Natural killer cell treated with Interleukin-12 subunit alpha and Interleukin-12 subunit beta and Interleukin-15 and Interleukin-18, amount 100 ng/mL, for 72 hours (primary cell): ENCODE results near the gene PHACTR2. TPM values are rescaled to one million over a fixed set of nuclear protein-coding genes. Genes with fewer than 3 reads are reported as not detected.

Experiments
- ATAC-seq, 2 donors: fragments of 150-1000 bp; cut with Tn5 transposase in 1 of 2; sonication (Bioruptor Pico), chemical (Tn5 transposase) in 1 of 2; 2 replicates each; pipeline ENCODE4 v1.10.0; 2021
- DNase-seq: peaks from one replicate; pipeline ENCODE4 v3.0.0; 2022; ENCODE audit warnings: low spot score
- H3K27ac Mint-ChIP-seq, 2 donors: 1 replicate in 1 of 2; 2 replicates in 1 of 2; pipeline ENCODE4 v1.8.0; 2022; ENCODE audit warnings: mixed read lengths in 2 of 2, mild to moderate bottlenecking in 1 of 2, moderate library complexity in 1 of 2
- H3K27me3 Mint-ChIP-seq, 2 donors: 1 replicate in 1 of 2; 2 replicates in 1 of 2; pipeline ENCODE4 v1.8.0; 2022; ENCODE audit warnings: mixed read lengths in 2 of 2
- H3K36me3 Mint-ChIP-seq: one replicate; pipeline ENCODE4 v1.8.0; 2022; ENCODE audit warnings: mixed read lengths
- H3K4me1 Mint-ChIP-seq, 2 donors: 1 replicate in 1 of 2; 2 replicates in 1 of 2; pipeline ENCODE4 v1.8.0; 2022; ENCODE audit warnings: low read depth in 2 of 2, mixed read lengths in 2 of 2, mild to moderate bottlenecking in 1 of 2
- H3K4me3 Mint-ChIP-seq: one replicate; pipeline ENCODE4 v1.8.0; 2022; ENCODE audit warnings: mixed read lengths
- H3K9me3 Mint-ChIP-seq: 2 replicates; pipeline ENCODE4 v1.8.0; 2022; ENCODE audit warnings: mixed read lengths
- total RNA-seq, 2 donors: library from RNA; stranded (reverse); gene quantifications; one replicate each; pipeline ENCODE4 v1.2.3, GENCODE V29; 2022

The PHACTR2 gene
- total RNA-seq, 2 donors from 2014 or later = 19.9 to 23.6 TPM

- H3K4me1 Mint-ChIP-seq = peaks cover 17 to 30% of the 10 kb centered on the region in 2 donors
- no peaks in the 10 kb centered on the region for H3K9me3 Mint-ChIP-seq
- H3K4me3 Mint-ChIP-seq = no peak overlapping the region
- ATAC-seq (no peak), DNase-seq (no peak)
- no peaks in the 10 kb centered on the region for H3K27me3 Mint-ChIP-seq
- no peak overlapping the region for H3K27ac Mint-ChIP-seq
- H3K36me3 Mint-ChIP-seq = no peaks in the 10 kb centered on the region
Observed at GRCh38 chr6:143697076-143697800, 19.5 kb downstream of the PHACTR2 start.

- Mint-ChIP-seq H3K9me3 (no peaks in the 10 kb centered on the region), H3K4me3 (no peak overlapping the region), H3K4me1 (peaks cover 17 to 30% of the 10 kb centered on the region in 2 donors), H3K27me3 (no peaks in the 10 kb centered on the region), H3K27ac (no peak overlapping the region), H3K36me3 (no peaks in the 10 kb centered on the region)
- DNase-seq (no peak), ATAC-seq (no peak)
Observed at GRCh38 chr6:143698329-143698728, 20.6 kb downstream of the PHACTR2 start.

- peaks cover 17 to 26% of the 10 kb centered on the region in 2 donors for H3K4me1 Mint-ChIP-seq
- DNase-seq = no peak
Observed at GRCh38 chr6:143698759-143699429, 21.1 kb downstream of the PHACTR2 start.

GRCh38 chr6:143699430-143699825 lies 21.7 kb downstream of the PHACTR2 start:
- Mint-ChIP-seq H3K4me3 (no peak overlapping the region), H3K4me1 (peaks cover 17 to 23% of the 10 kb centered on the region in 2 donors), H3K27me3 (no peaks in the 10 kb centered on the region), H3K27ac (no peak overlapping the region), H3K9me3 (no peaks in the 10 kb centered on the region), H3K36me3 (no peaks in the 10 kb centered on the region)
- ATAC-seq (no peak), DNase-seq (no peak)

More at GRCh38 chr6:143698759-143699429, 21.1 kb downstream of the PHACTR2 start:
- H3K27me3 Mint-ChIP-seq = no peaks in the 10 kb centered on the region
- no peak overlapping the region for H3K27ac Mint-ChIP-seq
- ATAC-seq = no peak
- H3K4me3 Mint-ChIP-seq = no peak overlapping the region
- H3K9me3 Mint-ChIP-seq = no peaks in the 10 kb centered on the region
- no peaks in the 10 kb centered on the region for H3K36me3 Mint-ChIP-seq

GRCh38 chr6:143700684-143701348 lies 23.1 kb downstream of the PHACTR2 start:
- no peaks in the 10 kb centered on the region for H3K36me3 Mint-ChIP-seq
- no peaks in the 10 kb centered on the region for H3K27me3 Mint-ChIP-seq
- H3K4me1 Mint-ChIP-seq = peaks cover 13 to 22% of the 10 kb centered on the region in 2 donors
- H3K27ac Mint-ChIP-seq = no peak overlapping the region
- ATAC-seq (no peak), DNase-seq (no peak)
- no peaks in the 10 kb centered on the region for H3K9me3 Mint-ChIP-seq
- H3K4me3 Mint-ChIP-seq = no peak overlapping the region

GRCh38 chr6:143701349-143702234 lies 23.8 kb downstream of the PHACTR2 start:
- no peak overlapping the region for H3K4me3 Mint-ChIP-seq
- no peaks in the 10 kb centered on the region for H3K9me3 Mint-ChIP-seq
- ATAC-seq (no peak), DNase-seq (no peak)
- no peaks in the 10 kb centered on the region for H3K27me3 Mint-ChIP-seq
- no peaks in the 10 kb centered on the region for H3K36me3 Mint-ChIP-seq
- peaks cover 7 to 19% of the 10 kb centered on the region in 2 donors for H3K4me1 Mint-ChIP-seq
- no peak overlapping the region for H3K27ac Mint-ChIP-seq

- Mint-ChIP-seq H3K27me3 (no peaks in the 10 kb centered on the region), H3K4me3 (no peak overlapping the region), H3K27ac (no peak overlapping the region), H3K4me1 (peaks cover 4 to 21% of the 10 kb centered on the region in 2 donors), H3K9me3 (no peaks in the 10 kb centered on the region), H3K36me3 (no peaks in the 10 kb centered on the region)
- no peak for DNase-seq
- no peak for ATAC-seq
Observed at GRCh38 chr6:143705569-143705968, 27.8 kb downstream of the PHACTR2 start.

GRCh38 chr6:143707697-143708096 lies 29.9 kb downstream of the PHACTR2 start:
- H3K9me3 Mint-ChIP-seq = no peaks in the 10 kb centered on the region
- ATAC-seq (no peak), DNase-seq (no peak)
- no peak overlapping the region for H3K4me3 Mint-ChIP-seq
- H3K27ac Mint-ChIP-seq = no peak overlapping the region
- no peaks in the 10 kb centered on the region for H3K27me3 Mint-ChIP-seq
- peaks cover 4% of the 10 kb centered on the region for H3K36me3 Mint-ChIP-seq
- H3K4me1 Mint-ChIP-seq = peaks cover 4 to 21% of the 10 kb centered on the region in 2 donors

GRCh38 chr6:143708889-143709288 lies 31.1 kb downstream of the PHACTR2 start:
- ATAC-seq (no peak), DNase-seq (no peak)
- Mint-ChIP-seq H3K27me3 (no peaks in the 10 kb centered on the region), H3K4me1 (peaks cover 4 to 21% of the 10 kb centered on the region in 2 donors), H3K36me3 (peaks cover 4% of the 10 kb centered on the region), H3K4me3 (no peak overlapping the region), H3K9me3 (no peaks in the 10 kb centered on the region), H3K27ac (no peak overlapping the region)

GRCh38 chr6:143711714-143712113 lies 33.9 kb downstream of the PHACTR2 start:
- DNase-seq = no peak
- ATAC-seq = no peak

GRCh38 chr6:143718472-143718871 lies 40.7 kb downstream of the PHACTR2 start:
- no peaks in the 10 kb centered on the region for H3K4me1 Mint-ChIP-seq
- no peaks in the 10 kb centered on the region for H3K9me3 Mint-ChIP-seq
- H3K27me3 Mint-ChIP-seq = no peaks in the 10 kb centered on the region
- no peak overlapping the region for H3K27ac Mint-ChIP-seq
- H3K4me3 Mint-ChIP-seq = no peak overlapping the region
- no peaks in the 10 kb centered on the region for H3K36me3 Mint-ChIP-seq
- ATAC-seq = no peak
- DNase-seq = no peak

More at GRCh38 chr6:143711714-143712113, 33.9 kb downstream of the PHACTR2 start:
- H3K4me1 Mint-ChIP-seq = peaks cover under 1 to 10% of the 10 kb centered on the region in 2 donors
- no peaks in the 10 kb centered on the region for H3K9me3 Mint-ChIP-seq
- no peak overlapping the region for H3K4me3 Mint-ChIP-seq
- H3K27me3 Mint-ChIP-seq = no peaks in the 10 kb centered on the region
- H3K27ac Mint-ChIP-seq = no peak overlapping the region
- H3K36me3 Mint-ChIP-seq = peaks cover 4% of the 10 kb centered on the region

- Mint-ChIP-seq H3K36me3 (no peaks in the 10 kb centered on the region), H3K27ac (no peak overlapping the region)
Observed at GRCh38 chr6:143721642-143722041, 43.9 kb downstream of the PHACTR2 start.

GRCh38 chr6:143724876-143725275 lies 47.1 kb downstream of the PHACTR2 start:
- Mint-ChIP-seq H3K36me3 (no peaks in the 10 kb centered on the region), H3K9me3 (no peaks in the 10 kb centered on the region), H3K4me3 (no peak overlapping the region), H3K27ac (no peak overlapping the region), H3K4me1 (peaks cover 4 to 5% of the 10 kb centered on the region in 2 donors), H3K27me3 (no peaks in the 10 kb centered on the region)
- DNase-seq = no peak
- no peak for ATAC-seq

More at GRCh38 chr6:143721642-143722041, 43.9 kb downstream of the PHACTR2 start:
- H3K27me3 Mint-ChIP-seq = no peaks in the 10 kb centered on the region
- H3K9me3 Mint-ChIP-seq = no peaks in the 10 kb centered on the region
- no peak for DNase-seq
- H3K4me1 Mint-ChIP-seq = no peaks in the 10 kb centered on the region
- H3K4me3 Mint-ChIP-seq = no peak overlapping the region
- no peak for ATAC-seq
